Inflammatory macrophage treated with lipopolysaccharide for 4 hours (primary cell): ENCODE data around the gene PNPLA2.

ENCODE experiments used
- DNase-seq: peaks from one replicate; pipeline ENCODE4 v3.0.0-alpha.2; 2020

Gene PNPLA2

DNA sequence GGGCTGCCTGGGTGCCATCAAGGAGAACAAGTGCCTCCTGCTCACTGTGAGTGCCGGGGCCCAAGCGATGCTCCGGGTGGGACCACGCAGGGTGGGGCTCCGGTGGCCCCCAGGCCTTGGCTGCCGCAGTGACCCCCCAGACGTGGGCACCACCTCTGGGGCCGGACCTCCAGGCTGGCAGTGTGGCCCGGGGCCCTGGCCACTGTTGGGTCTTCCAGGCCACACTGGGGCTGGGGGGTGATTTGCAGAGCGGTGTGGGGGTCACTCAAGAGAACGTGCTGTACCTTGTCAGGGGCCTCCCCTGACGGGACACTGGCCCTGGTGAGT lies 43.9 kb downstream of the PNPLA2 start:
- DNase-seq: no peak

DNA sequence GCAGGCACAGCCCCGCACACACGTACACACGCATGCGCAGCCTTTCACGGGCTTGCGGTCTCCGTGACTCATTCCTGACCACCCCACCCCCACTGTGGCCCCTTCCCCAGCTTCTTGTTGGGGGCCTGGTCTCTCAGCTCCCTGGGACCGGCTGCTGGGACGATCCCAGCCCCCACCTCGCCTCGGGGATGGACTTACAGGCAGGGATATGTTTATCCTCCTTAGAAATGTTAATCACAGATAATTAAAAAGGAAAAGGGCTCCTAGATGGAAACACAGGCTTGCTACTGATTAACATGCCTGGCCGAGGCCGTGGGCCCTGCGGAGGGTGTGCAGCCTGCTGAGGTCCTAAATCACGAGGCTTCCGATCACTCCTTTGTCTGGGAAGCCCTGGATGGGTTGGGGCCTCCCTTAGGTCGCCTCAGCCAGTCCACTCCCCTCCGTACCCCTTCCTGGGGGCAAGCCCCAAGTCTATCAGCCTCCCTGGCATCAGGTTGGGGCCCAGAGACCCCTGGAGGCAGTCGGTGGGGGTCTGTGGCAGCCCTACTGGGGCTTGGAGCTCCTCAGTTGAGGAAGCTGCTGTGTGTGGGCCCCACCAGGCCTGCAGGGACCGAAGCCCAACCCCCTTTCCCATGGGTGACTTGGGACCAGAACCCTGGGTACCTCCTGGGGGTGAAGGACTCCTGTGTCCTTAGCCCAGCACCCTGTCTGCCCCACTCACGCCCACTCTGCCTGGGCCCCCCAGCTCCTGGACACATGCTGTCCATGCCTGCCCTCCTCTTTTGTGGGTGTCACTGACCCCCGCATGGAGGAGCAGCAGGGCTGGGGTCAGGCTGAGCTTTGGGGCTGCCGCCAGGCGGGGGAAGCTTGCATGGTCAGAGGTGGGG lies 44.6 kb downstream of the PNPLA2 start:
- no peak for DNase-seq

DNA sequence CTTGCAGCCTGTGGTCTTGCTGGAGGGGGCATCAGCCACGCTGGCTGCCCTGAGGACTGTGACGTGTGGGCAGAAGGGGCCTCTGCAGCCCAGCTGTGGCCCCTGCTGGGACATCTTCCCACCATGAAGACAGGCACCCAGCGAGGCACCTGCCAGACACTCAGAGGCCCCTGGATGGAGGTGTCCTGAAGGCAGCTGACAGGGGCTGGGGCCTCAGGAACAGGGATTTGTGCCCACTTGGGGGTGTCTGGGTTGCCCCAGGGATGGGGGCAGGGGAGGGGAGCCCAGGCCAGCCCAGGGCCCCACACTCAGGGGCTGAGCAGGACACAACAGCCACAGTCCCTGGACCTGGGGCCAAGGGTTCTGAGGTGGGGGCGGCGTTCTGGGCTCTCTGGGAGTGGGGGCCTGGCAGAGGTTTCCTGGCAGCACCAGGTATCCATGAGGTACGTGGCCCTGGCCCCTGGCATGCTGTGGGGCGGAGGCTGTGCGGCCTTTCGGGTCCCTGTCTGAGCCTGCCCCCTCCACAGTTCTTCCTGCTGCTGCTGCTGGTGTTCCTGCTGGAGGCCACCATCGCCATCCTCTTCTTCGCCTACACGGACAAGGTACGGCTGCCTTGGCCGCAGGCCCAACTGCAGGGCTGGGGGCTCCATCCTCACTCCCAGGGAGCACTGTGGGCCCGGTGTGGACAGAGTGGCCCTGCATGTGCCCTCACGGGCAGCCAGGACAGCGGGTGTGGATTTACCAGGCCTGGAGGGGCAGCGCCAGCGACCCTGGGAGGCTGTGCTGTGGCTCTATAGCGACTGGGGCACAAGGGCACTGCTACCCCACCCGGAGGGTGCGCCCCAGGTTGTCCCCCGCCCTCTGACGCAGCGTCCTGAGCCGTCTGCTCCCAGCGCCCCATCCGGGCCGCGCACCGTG lies 45.5 kb downstream of the PNPLA2 start:
- DNase-seq: no peak

DNA sequence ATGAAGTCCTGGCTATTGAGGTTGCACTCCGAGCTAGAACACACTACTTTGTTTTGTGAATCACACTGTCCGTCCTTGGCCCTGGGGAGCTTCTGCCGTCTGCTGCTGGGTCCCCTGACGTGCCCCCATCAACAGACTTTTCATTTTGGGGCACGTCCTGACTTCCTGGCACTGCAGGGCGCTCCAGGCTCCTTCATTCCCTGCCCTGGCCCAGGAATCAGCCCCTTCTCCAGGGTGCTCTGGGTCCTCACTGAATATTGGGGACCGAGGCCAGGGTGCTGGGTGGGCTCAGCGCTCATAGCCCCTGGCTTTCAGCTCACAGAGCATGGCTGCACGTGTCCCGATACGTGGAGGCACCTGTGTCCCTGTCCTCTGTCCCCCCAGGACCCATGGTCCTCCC lies 46.2 kb downstream of the PNPLA2 start:
- DNase-seq: no peak

DNA sequence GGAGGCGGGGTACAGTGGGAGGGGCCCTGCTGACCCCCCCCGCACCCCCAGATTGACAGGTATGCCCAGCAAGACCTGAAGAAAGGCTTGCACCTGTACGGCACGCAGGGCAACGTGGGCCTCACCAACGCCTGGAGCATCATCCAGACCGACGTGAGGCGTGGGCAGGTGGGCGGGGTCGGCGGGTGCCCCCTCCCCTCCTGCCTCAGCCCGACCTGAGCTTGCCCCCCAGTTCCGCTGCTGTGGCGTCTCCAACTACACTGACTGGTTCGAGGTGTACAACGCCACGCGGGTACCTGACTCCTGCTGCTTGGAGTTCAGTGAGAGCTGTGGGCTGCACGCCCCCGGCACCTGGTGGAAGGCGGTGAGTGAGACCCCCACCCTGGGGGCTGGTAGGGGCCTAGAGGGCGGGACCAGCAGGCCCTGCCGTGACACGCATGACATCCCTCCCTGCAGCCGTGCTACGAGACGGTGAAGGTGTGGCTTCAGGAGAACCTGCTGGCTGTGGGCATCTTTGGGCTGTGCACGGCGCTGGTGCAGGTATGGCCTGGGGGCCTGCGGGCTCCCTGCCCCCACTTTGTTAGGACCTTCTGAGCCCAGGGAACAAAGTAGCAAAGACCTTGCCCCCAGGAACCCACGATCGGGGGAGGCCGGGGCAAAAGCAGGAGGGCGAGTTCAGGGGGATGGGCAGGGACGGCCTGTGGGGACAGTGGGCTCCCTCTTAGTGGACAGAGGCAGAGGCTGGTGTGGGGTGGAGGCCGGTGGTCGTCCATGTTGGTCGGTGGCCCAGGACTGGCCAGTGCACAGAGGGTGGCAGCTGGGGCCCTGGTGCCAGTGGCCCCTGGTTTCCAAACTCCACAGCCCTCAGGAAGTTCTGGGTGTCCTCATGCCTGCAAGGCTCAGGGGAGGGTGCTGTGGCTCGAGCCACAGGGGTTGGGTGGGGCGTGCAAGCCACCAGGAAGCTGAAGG lies 47.0 kb downstream of the PNPLA2 start:
- DNase-seq: no peak

DNA sequence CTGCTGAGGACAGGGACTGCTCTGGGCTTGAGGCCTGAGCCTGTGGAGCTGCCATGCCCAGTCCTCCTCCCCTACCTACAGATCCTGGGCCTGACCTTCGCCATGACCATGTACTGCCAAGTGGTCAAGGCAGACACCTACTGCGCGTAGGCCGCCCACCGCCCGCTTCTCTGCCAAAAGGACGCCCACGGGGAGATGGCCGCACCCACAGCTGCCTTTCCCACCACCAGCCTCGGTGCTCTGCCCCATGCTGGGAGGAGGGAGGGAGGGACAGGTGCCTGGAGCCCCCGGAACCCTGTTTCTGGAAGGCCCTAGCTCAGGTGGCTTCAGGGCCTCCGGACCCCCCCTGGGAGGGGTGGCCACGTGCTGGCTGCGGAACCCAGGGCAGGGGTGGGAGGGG lies 47.8 kb downstream of the PNPLA2 start:
- DNase-seq: no peak

DNA sequence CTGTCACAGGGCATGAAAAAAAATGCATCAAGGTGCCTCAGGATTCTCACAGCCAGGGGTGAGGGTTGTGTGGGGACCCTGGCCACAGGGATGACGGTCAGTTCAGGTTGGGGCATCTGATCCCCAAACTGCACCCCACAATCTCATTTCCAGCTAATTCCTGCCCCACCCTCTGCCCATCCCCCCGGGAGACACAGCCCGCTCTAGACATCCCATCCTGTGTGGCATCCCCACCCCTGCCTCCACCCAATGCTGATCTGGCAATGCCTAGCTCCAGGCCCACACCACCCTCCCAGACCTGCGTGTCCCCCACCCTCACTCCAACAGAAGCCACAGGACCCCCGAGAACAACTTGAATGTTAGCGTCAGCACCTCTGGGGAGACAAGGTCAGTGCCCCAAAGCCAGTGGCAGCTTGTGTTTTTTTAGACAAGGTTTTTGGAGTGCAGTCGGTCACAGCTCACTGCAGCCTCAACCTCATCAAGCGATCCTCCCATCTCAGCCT lies 49.2 kb downstream of the PNPLA2 start:
- DNase-seq: no peak

DNA sequence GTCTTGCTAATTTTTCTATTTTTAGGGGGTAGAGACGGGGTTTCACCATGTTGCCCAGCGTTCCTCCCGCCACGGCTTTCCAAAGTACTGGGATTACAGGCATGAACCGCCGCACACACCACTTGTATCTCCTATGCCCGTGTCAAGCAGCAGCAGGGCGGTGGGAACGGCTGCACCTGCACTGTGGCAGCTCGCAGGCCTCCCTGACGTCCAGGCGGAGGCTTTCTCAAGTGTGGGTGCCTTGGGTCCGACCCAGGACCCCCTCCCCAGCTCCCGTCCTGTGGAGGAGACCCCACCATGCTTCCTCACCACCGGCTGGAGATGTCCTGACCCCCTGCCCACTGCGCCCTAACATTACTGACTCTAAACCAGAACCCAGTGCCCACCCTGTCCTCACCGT lies 49.7 kb downstream of the PNPLA2 start:
- DNase-seq: no peak

DNA sequence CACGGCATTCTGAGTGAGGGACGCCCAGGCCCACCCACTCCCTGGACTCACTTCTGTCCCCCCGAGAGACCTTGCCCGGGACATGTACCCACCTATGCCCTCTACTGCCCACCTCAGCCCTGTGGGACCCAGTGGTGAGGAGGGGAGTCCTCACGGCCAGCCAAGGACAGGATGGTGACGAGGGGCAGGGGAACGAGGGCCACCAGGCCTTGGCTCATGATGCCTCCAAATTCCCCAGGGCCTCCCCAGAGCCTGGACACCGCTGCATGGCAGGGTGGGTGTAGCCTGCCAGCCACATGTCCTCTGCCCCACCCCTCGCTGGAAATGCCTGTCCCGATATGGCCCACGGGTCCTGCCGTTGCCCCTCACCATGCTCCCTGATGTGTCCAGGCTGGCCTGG lies 50.1 kb downstream of the PNPLA2 start:
- DNase-seq: no peak

DNA sequence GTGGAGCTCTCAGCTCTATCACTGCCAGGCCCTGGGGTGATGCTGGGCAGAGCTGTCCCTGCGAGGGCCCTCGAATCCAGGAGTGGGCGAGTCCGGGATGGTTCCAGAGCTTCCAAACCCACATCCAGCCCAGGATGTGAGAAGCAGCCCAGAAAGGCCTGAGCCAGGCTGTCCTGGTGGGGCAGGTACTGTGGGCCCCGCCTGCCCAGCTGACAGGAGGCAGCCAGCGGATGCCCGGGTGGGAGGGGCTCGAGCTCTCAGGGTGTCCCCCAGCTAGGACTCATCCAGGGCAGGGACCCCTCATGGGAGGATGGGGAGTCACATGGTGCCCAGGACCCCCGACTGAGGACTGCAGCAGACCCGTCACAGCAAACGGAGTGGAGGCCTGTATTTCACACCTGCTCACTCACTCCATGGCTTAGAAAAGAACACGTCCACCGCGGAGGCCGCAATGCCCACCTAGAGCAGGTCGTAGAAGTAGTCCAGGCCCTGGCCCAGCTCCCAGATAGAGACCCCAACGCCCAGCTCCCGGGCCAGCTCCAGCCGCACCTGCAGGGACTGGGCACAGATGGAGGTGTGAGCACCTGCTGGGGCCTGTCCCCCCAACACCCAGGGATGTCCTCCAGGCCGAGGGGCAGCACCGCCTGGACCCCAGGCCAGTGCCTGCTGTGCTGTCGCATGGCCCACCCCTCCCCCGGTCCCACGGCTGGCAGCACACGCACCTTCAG lies 50.8 kb downstream of the PNPLA2 start:
- DNase-seq: no peak

DNA sequence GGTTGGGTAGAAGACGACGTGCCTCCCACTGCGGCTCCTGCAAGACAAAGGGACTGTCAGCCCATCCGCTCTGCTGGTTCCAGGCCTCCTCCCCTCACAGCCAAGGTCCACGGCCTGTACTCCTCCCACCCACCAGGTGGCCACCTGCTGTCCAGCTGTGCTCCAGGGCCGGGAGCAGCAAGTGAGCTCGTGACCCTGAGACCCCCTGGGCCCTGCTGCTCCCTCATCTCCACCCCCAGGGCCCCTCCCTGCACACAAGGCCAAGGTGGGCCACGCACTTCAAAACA lies 51.4 kb downstream of the PNPLA2 start:
- no peak for DNase-seq

DNA sequence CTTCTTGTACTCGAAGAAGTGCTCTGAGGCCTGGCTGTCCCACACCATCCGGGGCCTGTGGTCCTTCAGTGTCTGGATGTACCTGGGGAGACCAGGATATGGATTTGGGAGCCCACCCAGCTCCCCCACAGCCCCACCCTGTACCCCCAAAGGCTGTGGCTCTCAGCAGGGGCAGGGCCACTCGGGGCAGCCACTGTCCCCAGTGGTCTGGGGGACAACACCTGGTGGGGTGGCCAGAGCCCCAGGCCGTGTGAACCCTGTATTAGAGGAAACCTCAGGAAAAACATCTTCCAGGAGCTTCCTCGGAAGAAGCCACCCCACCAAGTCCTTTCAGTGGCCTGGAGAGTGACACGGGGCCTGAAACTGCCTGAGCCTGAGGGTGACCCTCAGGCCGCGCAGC lies 51.7 kb downstream of the PNPLA2 start:
- no peak for DNase-seq

DNA sequence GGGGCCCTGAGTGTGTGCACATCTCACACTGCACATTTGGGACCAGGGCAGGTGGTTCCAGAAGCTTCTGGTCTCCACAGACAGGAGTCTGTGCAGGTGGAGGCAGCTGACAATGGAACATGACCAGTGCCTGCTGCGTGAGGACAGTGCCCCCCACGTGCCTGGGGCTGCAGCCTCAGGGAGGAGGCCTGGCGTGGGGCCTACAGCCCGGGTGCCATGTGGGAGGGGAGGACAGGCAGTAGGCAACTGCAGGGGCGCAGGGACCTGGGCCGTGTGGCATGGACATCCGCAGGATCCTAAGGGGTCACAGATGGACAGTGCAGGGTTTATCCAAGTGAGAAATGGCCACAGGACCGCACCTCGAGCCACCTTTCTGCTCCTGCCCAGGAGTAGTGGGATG lies 52.8 kb downstream of the PNPLA2 start:
- no peak for DNase-seq

DNA sequence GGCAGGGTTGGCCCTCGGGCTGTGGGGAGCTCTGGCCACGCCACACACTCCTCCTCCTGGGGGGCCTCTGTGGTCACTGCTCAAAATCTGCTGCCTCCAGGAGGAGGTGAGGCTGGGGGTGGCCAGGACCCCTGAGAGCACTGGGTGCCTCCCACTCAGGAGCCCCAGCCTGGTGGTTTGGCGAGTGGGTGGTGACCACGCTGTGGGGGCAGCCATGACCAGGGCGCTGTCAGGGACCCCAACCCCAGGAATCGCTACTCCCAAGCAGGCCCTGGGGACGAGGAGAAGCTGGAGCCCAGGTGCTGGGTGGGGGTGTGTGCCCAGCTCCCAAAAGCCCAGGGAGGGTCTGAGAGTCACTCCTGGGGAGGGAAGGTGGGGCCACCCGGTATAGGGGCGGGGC lies 54.1 kb downstream of the PNPLA2 start:
- no peak for DNase-seq

DNA sequence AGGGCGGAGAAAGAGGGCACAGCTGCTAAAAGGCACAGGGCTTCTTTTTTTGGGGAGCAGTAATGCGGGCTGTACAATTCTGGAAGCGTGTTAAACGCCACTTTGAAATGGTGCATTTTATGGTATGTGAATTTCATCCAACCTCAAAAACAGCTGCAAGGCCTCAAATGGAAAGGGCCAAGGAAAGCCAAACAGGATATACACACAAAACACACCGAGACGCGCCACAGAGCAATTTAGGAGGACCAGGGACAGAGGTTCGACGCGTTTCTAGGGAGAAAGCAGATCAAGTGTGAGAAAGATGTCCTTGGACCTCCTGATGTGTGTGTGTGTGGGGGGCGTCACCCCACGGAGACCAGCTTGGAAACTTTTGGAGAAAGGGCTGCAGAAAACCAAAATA lies 55.0 kb downstream of the PNPLA2 start:
- DNase-seq: no peak
